Astrocyte (in vitro differentiated cells and primary cell): ENCODE results near the gene BLTP3A.

Source experiments
- EZH2 ChIP-seq: IDR thresholded peaks from 2 replicates; pipeline ENCODE4 v1.6.1; 2012; ENCODE audit warnings: mild to moderate bottlenecking, low read length, inconsistent platforms; ENCODE audit not compliant: insufficient read depth
- TF ChIP-seq, protein P1 (sequence below): IDR thresholded peaks from 2 replicates; pipeline ENCODE4 v1.5.1; 2011; ENCODE audit warnings: low read depth, mild to moderate bottlenecking, inconsistent platforms, low read length, moderate library complexity; ENCODE audit not compliant: insufficient read depth

DNA sequence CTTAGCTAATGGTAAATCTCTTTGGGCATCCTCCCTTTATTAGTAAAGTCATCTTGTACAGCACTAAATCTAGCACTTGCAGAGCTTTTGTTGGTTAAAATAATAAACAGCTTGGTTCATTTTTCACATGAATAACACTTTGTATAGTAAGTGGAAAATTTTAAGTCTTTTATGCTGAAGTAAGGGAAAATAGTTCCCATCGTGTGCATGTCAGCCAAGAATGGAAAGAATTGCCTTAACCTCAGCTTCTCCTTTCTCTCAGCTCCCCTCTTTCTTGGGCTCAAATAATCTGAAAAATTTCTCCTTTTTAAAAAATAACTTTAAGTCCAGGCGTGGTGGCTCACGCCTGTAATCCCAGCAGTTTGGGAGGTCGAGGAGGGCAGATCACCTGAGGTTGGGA, 18.0 kb upstream of the BLTP3A start:
- TF ChIP-seq, protein P1, sequence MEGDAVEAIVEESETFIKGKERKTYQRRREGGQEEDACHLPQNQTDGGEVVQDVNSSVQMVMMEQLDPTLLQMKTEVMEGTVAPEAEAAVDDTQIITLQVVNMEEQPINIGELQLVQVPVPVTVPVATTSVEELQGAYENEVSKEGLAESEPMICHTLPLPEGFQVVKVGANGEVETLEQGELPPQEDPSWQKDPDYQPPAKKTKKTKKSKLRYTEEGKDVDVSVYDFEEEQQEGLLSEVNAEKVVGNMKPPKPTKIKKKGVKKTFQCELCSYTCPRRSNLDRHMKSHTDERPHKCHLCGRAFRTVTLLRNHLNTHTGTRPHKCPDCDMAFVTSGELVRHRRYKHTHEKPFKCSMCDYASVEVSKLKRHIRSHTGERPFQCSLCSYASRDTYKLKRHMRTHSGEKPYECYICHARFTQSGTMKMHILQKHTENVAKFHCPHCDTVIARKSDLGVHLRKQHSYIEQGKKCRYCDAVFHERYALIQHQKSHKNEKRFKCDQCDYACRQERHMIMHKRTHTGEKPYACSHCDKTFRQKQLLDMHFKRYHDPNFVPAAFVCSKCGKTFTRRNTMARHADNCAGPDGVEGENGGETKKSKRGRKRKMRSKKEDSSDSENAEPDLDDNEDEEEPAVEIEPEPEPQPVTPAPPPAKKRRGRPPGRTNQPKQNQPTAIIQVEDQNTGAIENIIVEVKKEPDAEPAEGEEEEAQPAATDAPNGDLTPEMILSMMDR, result no peak
- TF ChIP-seq EZH2, result no peak
